RWPE2 (cell line): Measurements from ENCODE around the gene STRADA.

Source experiments
- ATAC-seq: fragments of 200-7000 bp; cut with Tn5 transposase; 3 replicates; pipeline ENCODE4 v1.9.1; 2021; ENCODE audit warnings: low read depth
- DNase-seq: peaks from one replicate; pipeline ENCODE4 v3.0.0-alpha.2; 2020; ENCODE audit warnings: low spot score
- H3K27ac ChIP-seq: fragments of 450-650 bp; 2 replicates; pipeline ENCODE4 v1.5.1; 2017; ENCODE audit warnings: mild to moderate bottlenecking; ENCODE audit not compliant: poor library complexity, severe bottlenecking
- H3K27me3 ChIP-seq: fragments of 250-450 bp; sonication (Bioruptor Pico); 2 replicates; pipeline ENCODE4 v1.5.1; 2021; ENCODE audit warnings: mild to moderate bottlenecking, moderate library complexity; ENCODE audit not compliant: insufficient read depth, poor library complexity, severe bottlenecking
- H3K36me3 ChIP-seq: fragments of 250-450 bp; sonication (Bioruptor Pico); 2 replicates; pipeline ENCODE4 v1.5.1; 2020; ENCODE audit warnings: low read depth, mild to moderate bottlenecking, moderate library complexity
- H3K4me1 ChIP-seq: fragments of 250-450 bp; sonication (Bioruptor Pico); 2 replicates; pipeline ENCODE4 v1.5.1; 2021; ENCODE audit warnings: mild to moderate bottlenecking, moderate library complexity; ENCODE audit not compliant: insufficient read depth, poor library complexity, severe bottlenecking
- H3K4me3 ChIP-seq: fragments of 250-450 bp; sonication (Bioruptor Pico); 2 replicates; pipeline ENCODE4 v1.5.1; 2021; ENCODE audit warnings: mild to moderate bottlenecking, moderate library complexity; ENCODE audit not compliant: severe bottlenecking
- H3K9me3 ChIP-seq: fragments of 250-450 bp; sonication (Bioruptor Pico); 2 replicates; pipeline ENCODE4 v1.5.1; 2021; ENCODE audit warnings: mild to moderate bottlenecking, moderate library complexity; ENCODE audit not compliant: severe bottlenecking
- CTCF ChIP-seq: fragments of 450-650 bp; IDR thresholded peaks from one replicate; pipeline ENCODE4 v1.5.1; 2017; ENCODE audit warnings: mild to moderate bottlenecking, moderate library complexity; ENCODE audit not compliant: poor library complexity, severe bottlenecking

The STRADA gene, protein sequence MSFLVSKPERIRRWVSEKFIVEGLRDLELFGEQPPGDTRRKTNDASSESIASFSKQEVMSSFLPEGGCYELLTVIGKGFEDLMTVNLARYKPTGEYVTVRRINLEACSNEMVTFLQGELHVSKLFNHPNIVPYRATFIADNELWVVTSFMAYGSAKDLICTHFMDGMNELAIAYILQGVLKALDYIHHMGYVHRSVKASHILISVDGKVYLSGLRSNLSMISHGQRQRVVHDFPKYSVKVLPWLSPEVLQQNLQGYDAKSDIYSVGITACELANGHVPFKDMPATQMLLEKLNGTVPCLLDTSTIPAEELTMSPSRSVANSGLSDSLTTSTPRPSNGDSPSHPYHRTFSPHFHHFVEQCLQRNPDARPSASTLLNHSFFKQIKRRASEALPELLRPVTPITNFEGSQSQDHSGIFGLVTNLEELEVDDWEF

DNA sequence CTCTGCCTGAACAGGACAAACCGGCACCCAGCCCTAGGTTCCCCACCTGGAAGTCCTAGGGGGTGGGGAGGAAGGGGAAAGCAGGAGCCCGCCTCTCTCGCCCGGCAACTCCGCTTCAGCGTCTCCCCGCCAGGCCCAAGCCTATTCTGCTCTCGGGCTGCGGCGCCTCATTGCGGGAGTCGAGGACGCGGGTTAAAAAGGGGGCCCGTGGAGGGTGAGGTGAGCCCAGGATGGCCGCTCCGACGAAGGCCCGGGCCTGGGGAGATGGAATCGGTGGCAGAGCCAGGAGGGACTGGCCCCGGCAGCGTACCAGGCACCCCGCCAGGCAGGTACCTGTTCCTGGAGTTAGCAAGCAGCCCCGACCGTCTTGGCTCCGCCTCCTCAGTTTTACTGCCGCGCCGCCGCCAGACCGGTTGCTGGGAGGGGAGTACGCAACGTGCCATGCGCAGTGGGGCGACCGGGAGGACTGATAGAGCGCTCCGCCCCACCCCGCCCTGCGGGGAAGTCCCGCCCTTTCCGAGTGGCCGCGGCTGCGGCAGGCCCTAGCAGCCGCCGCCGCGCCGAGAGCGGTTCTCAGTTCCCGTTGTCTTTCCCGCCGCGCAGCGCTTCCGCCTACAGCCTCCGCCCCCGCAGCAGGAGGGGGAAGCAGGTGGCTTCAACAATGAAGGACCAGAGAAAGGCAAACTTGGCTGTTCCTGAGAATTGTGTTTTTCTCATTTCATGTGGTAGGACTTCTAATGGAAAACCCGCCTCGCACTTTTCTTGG is at the start of gene STRADA:
Gene STRADA, minus strand, starts transcription at position 392 of the 766 bp plus-strand sequence. CDS start 13,430 bp downstream, outside the sequence.
- no peaks in the 10 kb centered on the region for H3K9me3 ChIP-seq
- H3K27ac ChIP-seq: peak within 1 kb of the TSS; percentile 84
- no peaks in the 10 kb centered on the region for H3K27me3 ChIP-seq
- H3K4me1 ChIP-seq: peaks cover 4% of the 10 kb centered on the region
- H3K36me3 ChIP-seq: peaks cover 11% of the 10 kb centered on the region
- DNase-seq (peak; percentile 100), ATAC-seq (peak; percentile 90)
- H3K4me3 ChIP-seq: peak within 1 kb of the TSS; percentile 80
- no peak for TF ChIP-seq CTCF

DNA sequence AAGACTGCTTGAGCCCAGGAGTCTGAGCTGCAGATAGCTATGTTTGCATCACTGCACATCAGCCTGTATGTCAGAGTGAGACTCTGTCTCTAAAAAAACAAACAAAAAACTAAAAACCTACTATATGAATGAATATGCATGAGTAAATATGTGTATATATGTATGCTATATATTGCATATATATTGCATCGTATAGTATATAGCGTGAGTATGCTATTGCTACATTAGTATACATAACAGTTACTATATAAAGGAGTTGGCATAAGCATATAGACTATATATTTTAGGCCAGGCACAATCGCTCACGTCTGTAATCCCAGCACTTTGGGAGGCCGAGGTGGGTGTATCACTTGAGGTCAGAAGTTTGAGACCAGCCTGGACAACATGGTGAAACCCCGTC is 48.5 kb upstream of the STRADA start:
- H3K9me3 ChIP-seq: no peaks in the 10 kb centered on the region
- no peaks in the 10 kb centered on the region for H3K27me3 ChIP-seq
- no peak overlapping the region for H3K4me3 ChIP-seq
- H3K4me1 ChIP-seq: peaks cover 40% of the 10 kb centered on the region
- H3K27ac ChIP-seq: no peak overlapping the region
- no peak for TF ChIP-seq CTCF
- DNase-seq (no peak), ATAC-seq (no peak)
- H3K36me3 ChIP-seq: peaks cover 93% of the 10 kb centered on the region

DNA sequence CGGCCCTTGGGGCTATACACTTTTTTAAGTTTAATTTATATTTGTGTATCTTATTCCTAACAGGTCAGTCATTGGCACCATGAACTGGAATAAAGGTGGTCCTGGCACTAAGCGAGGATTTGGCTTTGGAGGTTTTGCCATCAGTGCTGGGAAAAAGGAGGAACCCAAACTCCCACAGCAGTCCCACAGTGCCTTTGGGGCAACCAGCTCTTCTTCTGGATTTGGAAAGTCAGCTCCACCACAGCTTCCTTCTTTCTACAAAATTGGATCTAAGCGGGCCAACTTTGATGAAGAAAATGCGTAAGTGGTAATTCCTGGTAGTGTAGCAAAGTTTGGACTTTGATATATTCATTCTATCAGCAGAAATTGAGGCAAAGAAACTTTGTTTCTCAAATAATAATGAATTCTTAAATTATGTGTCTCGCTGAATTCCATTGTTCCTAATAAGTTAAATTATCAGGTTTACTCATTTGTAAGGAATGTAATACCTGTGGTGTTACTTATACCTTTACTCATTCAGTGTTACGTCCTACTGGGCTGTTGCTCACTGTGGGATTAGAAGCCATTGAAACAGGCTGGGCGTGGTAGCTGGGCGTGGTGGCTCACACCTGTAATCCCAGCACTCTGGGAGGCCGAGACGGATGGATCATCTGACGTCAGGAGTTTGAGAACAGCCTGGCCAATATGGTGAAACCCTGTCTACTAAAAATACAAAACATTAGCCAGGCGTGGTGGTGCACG is 45.5 kb upstream of the STRADA start:
- DNase-seq (peak; percentile 84), ATAC-seq (peak; percentile 91)
- no peak for TF ChIP-seq CTCF
- Histone ChIP-seq H3K27ac (peak overlapping the region; percentile 81), H3K4me3 (no peak overlapping the region), H3K4me1 (peaks cover 51% of the 10 kb centered on the region), H3K27me3 (no peaks in the 10 kb centered on the region), H3K36me3 (peaks cover 91% of the 10 kb centered on the region), H3K9me3 (no peaks in the 10 kb centered on the region)

GRCh38 chr17:63786117-63786516 is 44.5 kb upstream of the STRADA start:
- Histone ChIP-seq H3K4me3 (no peak overlapping the region), H3K4me1 (peaks cover 43% of the 10 kb centered on the region), H3K9me3 (no peaks in the 10 kb centered on the region), H3K27me3 (no peaks in the 10 kb centered on the region), H3K27ac (peak overlapping the region; percentile 81), H3K36me3 (peaks cover 91% of the 10 kb centered on the region)
- DNase-seq (no peak), ATAC-seq (no peak)
- TF ChIP-seq CTCF: no peak
